Activated CD8-positive, alpha-beta memory T cell treated with anti-CD3 and anti-CD28 coated beads, Interleukin-2, amount 50 U/mL, for 24 hours (primary cell): ENCODE measurements around the gene ATOSA.

Source experiments
- DNase-seq: peaks from one replicate; pipeline ENCODE4 v3.0.0-alpha.2; 2020; ENCODE audit errors: extremely low read depth

ATOSA gene

GRCh38 chr15:52683580-52683979, 4.4 kb upstream of the ATOSA start:
- no peak for DNase-seq

GRCh38 chr15:52682781-52683180, 3.6 kb upstream of the ATOSA start:
- DNase-seq, result no peak

- DNase-seq, result no peak
Observed at GRCh38 chr15:52682200-52682599, 3.0 kb upstream of the ATOSA start.

- no peak for DNase-seq
Observed at GRCh38 chr15:52681441-52681840, 2.3 kb upstream of the ATOSA start.

GRCh38 chr15:52680761-52681160, 1.6 kb upstream of the ATOSA start:
- no peak for DNase-seq

- DNase-seq, result no peak
Observed at GRCh38 chr15:52680041-52680391, 828 bp upstream of the ATOSA start.

GRCh38 chr15:52678468-52679231, 538 bp downstream of the ATOSA start:
- DNase-seq, result no peak

- DNase-seq, result no peak
Observed at GRCh38 chr15:52677593-52678467, 1.4 kb downstream of the ATOSA start.

GRCh38 chr15:52674831-52675230, 4.4 kb downstream of the ATOSA start:
- no peak for DNase-seq

GRCh38 chr15:52673734-52674133, 5.5 kb downstream of the ATOSA start:
- no peak for DNase-seq

- DNase-seq, result no peak
Observed at GRCh38 chr15:52673312-52673711, 5.9 kb downstream of the ATOSA start.

- no peak for DNase-seq
Observed at GRCh38 chr15:52672661-52673060, 6.5 kb downstream of the ATOSA start.

- no peak for DNase-seq
Observed at GRCh38 chr15:52670087-52670486, 9.1 kb downstream of the ATOSA start.

GRCh38 chr15:52668133-52668532, 11.1 kb downstream of the ATOSA start:
- no peak for DNase-seq

GRCh38 chr15:52667597-52667996, 11.6 kb downstream of the ATOSA start:
- no peak for DNase-seq

- DNase-seq, result no peak
Observed at GRCh38 chr15:52663536-52664294, 15.5 kb downstream of the ATOSA start.

GRCh38 chr15:52661909-52662308, 17.3 kb downstream of the ATOSA start:
- no peak for DNase-seq

GRCh38 chr15:52660192-52660591, 19.0 kb downstream of the ATOSA start:
- no peak for DNase-seq

- DNase-seq, result no peak
Observed at GRCh38 chr15:52658955-52659354, 20.2 kb downstream of the ATOSA start.

- no peak for DNase-seq
Observed at GRCh38 chr15:52657338-52657737, 21.9 kb downstream of the ATOSA start.

- no peak for DNase-seq
Observed at GRCh38 chr15:52656412-52656811, 22.8 kb downstream of the ATOSA start.

- DNase-seq, result no peak
Observed at GRCh38 chr15:52653431-52653964, 25.7 kb downstream of the ATOSA start.
